Naive thymus-derived CD4-positive, alpha-beta T cell (primary cell): ENCODE data around the gene OR2T10. TPM values are rescaled to one million over a fixed set of nuclear protein-coding genes. Genes with fewer than 3 reads are reported as not detected.

Experiments used
- ATAC-seq: fragments of 150-1000 bp; cut with Tn5 transposase; 2 replicates; pipeline ENCODE4 v1.10.0; 2021; ENCODE audit warnings: mild to moderate bottlenecking, moderate library complexity
- CTCF ChIA-PET: fragments of 350-600 bp; sonication (Branson Sonifier 250); formaldehyde crosslinking; loops from one replicate; lab custom pipeline; 2021; ENCODE audit warnings: antibody characterized with exemption; lab: Charles Lee
- POLR2A ChIA-PET: fragments of 350-600 bp; sonication (Branson Sonifier 250); formaldehyde crosslinking; loops from one replicate; lab custom pipeline; 2021; ENCODE audit warnings: antibody characterized with exemption, inconsistent platforms; lab: Charles Lee
- DNase-seq, 9 donors: peaks; one replicate each; pipeline versions ENCODE4 v3.0.0 to v3.0.0-alpha.2; 2020 to 2022; ENCODE audit warnings: mixed read lengths in 1 of 9
- H3K27ac ChIP-seq: one replicate; pipeline ENCODE4 v1.7.0; 2013; ENCODE audit warnings: mild to moderate bottlenecking, low read depth, low read length, moderate library complexity
- H3K27me3 ChIP-seq, 2 donors: one replicate each; pipeline ENCODE4 v1.7.0; 2013; ENCODE audit warnings: low read length in 2 of 2, mild to moderate bottlenecking in 2 of 2, moderate library complexity in 2 of 2; ENCODE audit not compliant: control insufficient read depth in 2 of 2, insufficient read depth in 2 of 2
- H3K36me3 ChIP-seq, 3 experiments: 1 replicate in 2 of 3; 2 replicates in 1 of 3; pipeline ENCODE4 v1.7.0; 2013; ENCODE audit warnings: low read length in 3 of 3, mild to moderate bottlenecking in 3 of 3, moderate library complexity in 1 of 3; ENCODE audit not compliant: insufficient read depth in 3 of 3, control insufficient read depth in 2 of 3
- H3K4me1 ChIP-seq, 2 donors: one replicate each; pipeline ENCODE4 v1.7.0; 2013; ENCODE audit warnings: low read length in 2 of 2, mild to moderate bottlenecking in 2 of 2, moderate library complexity in 1 of 2; ENCODE audit not compliant: control insufficient read depth in 2 of 2, insufficient read depth in 2 of 2
- H3K4me3 ChIP-seq: 2 replicates; pipeline ENCODE4 v1.7.0; 2013; ENCODE audit warnings: mild to moderate bottlenecking, low read length
- H3K9me3 ChIP-seq, 3 experiments: 1 replicate in 2 of 3; 2 replicates in 1 of 3; pipeline ENCODE4 v1.7.0; 2013; ENCODE audit warnings: low read length in 3 of 3; ENCODE audit not compliant: control insufficient read depth in 2 of 3
- H3K27ac Mint-ChIP-seq, 9 donors: one replicate each; pipeline ENCODE4 v1.8.0; 2020 to 2022; ENCODE audit warnings: mixed read lengths in 9 of 9, mild to moderate bottlenecking in 8 of 9, moderate library complexity in 5 of 9, inconsistent platforms in 2 of 9
- H3K27me3 Mint-ChIP-seq, 5 donors: one replicate each; pipeline ENCODE4 v1.8.0; 2021 to 2022; ENCODE audit warnings: mixed read lengths in 5 of 5, mild to moderate bottlenecking in 1 of 5
- H3K36me3 Mint-ChIP-seq, 5 donors: one replicate each; pipeline ENCODE4 v1.8.0; 2020 to 2022; ENCODE audit warnings: mixed read lengths in 5 of 5, mild to moderate bottlenecking in 3 of 5, inconsistent platforms in 1 of 5
- H3K4me1 Mint-ChIP-seq, 7 donors: one replicate each; pipeline ENCODE4 v1.8.0; 2020 to 2022; ENCODE audit warnings: mixed read lengths in 7 of 7, mild to moderate bottlenecking in 3 of 7, inconsistent platforms in 1 of 7
- H3K4me3 Mint-ChIP-seq, 10 donors: one replicate each; pipeline ENCODE4 v1.8.0; 2020 to 2022; ENCODE audit warnings: mild to moderate bottlenecking in 10 of 10, mixed read lengths in 10 of 10, moderate library complexity in 6 of 10, inconsistent platforms in 2 of 10
- H3K9me3 Mint-ChIP-seq, 11 donors: one replicate each; pipeline ENCODE4 v1.8.0; 2020 to 2022; ENCODE audit warnings: mixed read lengths in 11 of 11, mild to moderate bottlenecking in 4 of 11, inconsistent platforms in 1 of 11, moderate library complexity in 1 of 11
- intact Hi-C, 2 donors: fragments of 100-400 bp; cut with micrococcal nuclease; formaldehyde crosslinking; loops; one replicate each; pipeline ENCODE4 v1.15.1; 2023
- polyA plus RNA-seq, 2 donors: library from polyadenylated mRNA; unstranded; fragments of 300-500 nt; fragmentation: Illumina TruSeq; gene quantifications; one replicate each; pipeline ENCODE4 v1.2.3, GENCODE V29; 2021
- total RNA-seq, 6 experiments: library from RNA in 5 of 6; stranded (reverse) in 5 of 6; gene quantifications; 1 replicate in 5 of 6; 2 replicates in 1 of 6; pipeline ENCODE4 v1.2.3 and lab custom pipeline; 2021 to 2026

OR2T10 gene
- total and polyA plus RNA-seq, 7 experiments from 2014 or later: not detected

- no peak overlapping the region for H3K4me3 Mint-ChIP-seq
- Histone ChIP-seq H3K4me3 (no peak overlapping the region), H3K27ac (no peak overlapping the region), H3K4me1 (no peaks in the 10 kb centered on the region), H3K36me3 (no peaks in the 10 kb centered on the region), H3K27me3 (no peaks in the 10 kb centered on the region), H3K9me3 (no peaks in the 10 kb centered on the region)
- ChIA-PET CTCF (interaction anchor here (0.8 to 2.8 kb wide), 2 partner anchors 12 to 205 kb away, joined by 3 to 8 read pairs; no protein-coding TSS in a partner anchor), POLR2A (no interaction called here)
- ATAC-seq (no peak), DNase-seq (no peak)
- no peaks in the 10 kb centered on the region for H3K27me3 Mint-ChIP-seq
- H3K4me1 Mint-ChIP-seq: peaks cover 1 to 25% (median 9%) of the 10 kb centered on the region in 7 donors
- H3K9me3 Mint-ChIP-seq: peaks cover 0 to 1% (median 0%) of the 10 kb centered on the region in 11 donors
- H3K27ac Mint-ChIP-seq: no peak overlapping the region
- intact Hi-C loops: no loop called here
- no peaks in the 10 kb centered on the region for H3K36me3 Mint-ChIP-seq
Observed at GRCh38 chr1:248610301-248610700, 12.8 kb upstream of the OR2T10 start.

- Mint-ChIP-seq H3K4me3 (no peak overlapping the region), H3K27ac (peak overlapping the region in 1 of 9 donors; percentile 15), H3K4me1 (peaks cover 0 to 8% (median 6%) of the 10 kb centered on the region in 7 donors), H3K36me3 (peaks cover 0 to 4% (median 0%) of the 10 kb centered on the region in 5 donors), H3K27me3 (no peaks in the 10 kb centered on the region), H3K9me3 (peaks cover 0 to 2% (median 0%) of the 10 kb centered on the region in 11 donors)
- intact Hi-C loops: loop anchor here in 1 of 2 donors (10.0 kb wide), 1 partner anchor 75 kb away; no protein-coding TSS in a partner anchor
- no peak for DNase-seq
- POLR2A ChIA-PET: no interaction called here
- no peak overlapping the region for H3K27ac ChIP-seq
- no peaks in the 10 kb centered on the region for H3K36me3 ChIP-seq
- ATAC-seq: no peak
- no peak overlapping the region for H3K4me3 ChIP-seq
- no peaks in the 10 kb centered on the region for H3K27me3 ChIP-seq
- no peaks in the 10 kb centered on the region for H3K4me1 ChIP-seq
- CTCF ChIA-PET: no interaction called here
- H3K9me3 ChIP-seq: no peaks in the 10 kb centered on the region
Observed at GRCh38 chr1:248599396-248599795, 1.9 kb upstream of the OR2T10 start.

DNA sequence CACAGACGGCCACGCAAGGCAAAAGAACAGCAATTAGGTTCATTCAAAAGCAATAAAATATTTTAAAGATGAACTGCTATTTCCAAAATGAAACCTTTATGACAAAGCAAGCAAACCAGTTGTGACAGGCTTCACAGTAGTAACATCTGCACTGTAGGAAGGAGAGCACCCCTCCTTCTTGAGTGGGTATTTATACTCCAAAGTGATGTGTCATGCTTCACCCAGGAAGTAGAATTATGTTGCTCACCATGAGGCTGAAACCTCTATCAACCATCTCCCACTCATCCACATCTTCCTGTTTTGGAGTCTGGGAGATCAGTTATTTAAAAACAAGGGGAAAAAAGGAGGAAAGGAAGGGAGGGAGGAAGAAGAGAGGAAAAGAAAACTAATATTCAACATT lies 885 bp downstream of the OR2T10 start:
- no peaks in the 10 kb centered on the region for H3K9me3 ChIP-seq
- Mint-ChIP-seq H3K27ac (no peak overlapping the region), H3K36me3 (no peaks in the 10 kb centered on the region), H3K4me3 (no peak overlapping the region), H3K9me3 (no peaks in the 10 kb centered on the region), H3K27me3 (no peaks in the 10 kb centered on the region), H3K4me1 (peaks cover 0 to 11% (median 7%) of the 10 kb centered on the region in 7 donors)
- ChIA-PET CTCF (no interaction called here), POLR2A (no interaction called here)
- no peak for ATAC-seq
- intact Hi-C loops: loop anchor here in 1 of 2 donors (10.0 kb wide), 1 partner anchor 72 kb away; no protein-coding TSS in a partner anchor
- no peak for DNase-seq
- no peak overlapping the region for H3K27ac ChIP-seq
- H3K4me3 ChIP-seq: no peak overlapping the region
- H3K4me1 ChIP-seq: no peaks in the 10 kb centered on the region
- H3K36me3 ChIP-seq: no peaks in the 10 kb centered on the region
- H3K27me3 ChIP-seq: no peaks in the 10 kb centered on the region

DNA sequence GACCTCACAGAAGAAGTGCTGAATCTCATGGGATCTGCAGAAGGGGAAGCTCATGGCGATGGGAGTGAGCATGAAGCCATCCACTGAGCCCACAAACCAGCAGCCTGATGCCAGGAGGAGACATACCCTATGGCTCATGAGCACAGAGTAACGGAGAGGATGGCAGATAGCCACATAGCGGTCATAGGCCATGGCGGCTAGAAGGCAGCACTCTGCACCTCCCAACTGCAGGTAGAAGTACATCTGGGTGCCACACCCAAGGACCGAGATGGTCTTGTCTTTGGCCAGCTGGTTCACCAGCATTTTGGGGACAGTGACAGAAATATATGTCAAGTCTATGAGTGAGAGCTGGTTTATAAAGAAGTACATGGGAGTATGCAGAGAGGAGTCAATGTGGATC lies 4.3 kb downstream of the OR2T10 start:
- no peaks in the 10 kb centered on the region for H3K27me3 Mint-ChIP-seq
- Histone ChIP-seq H3K4me3 (no peak overlapping the region), H3K4me1 (no peaks in the 10 kb centered on the region), H3K36me3 (no peaks in the 10 kb centered on the region), H3K27me3 (no peaks in the 10 kb centered on the region), H3K9me3 (no peaks in the 10 kb centered on the region), H3K27ac (no peak overlapping the region)
- no peak overlapping the region for H3K27ac Mint-ChIP-seq
- H3K36me3 Mint-ChIP-seq: peaks cover 0 to 4% (median 0%) of the 10 kb centered on the region in 5 donors
- H3K4me3 Mint-ChIP-seq: no peak overlapping the region
- peaks cover 0 to 9% (median 7%) of the 10 kb centered on the region in 7 donors for H3K4me1 Mint-ChIP-seq
- ChIA-PET POLR2A (no interaction called here), CTCF (no interaction called here)
- no peak for DNase-seq
- intact Hi-C loops: loop anchor here in 1 of 2 donors (10.0 kb wide), 1 partner anchor 68 kb away; no protein-coding TSS in a partner anchor
- no peak for ATAC-seq
- H3K9me3 Mint-ChIP-seq: peaks cover 0 to 6% (median 0%) of the 10 kb centered on the region in 11 donors

DNA sequence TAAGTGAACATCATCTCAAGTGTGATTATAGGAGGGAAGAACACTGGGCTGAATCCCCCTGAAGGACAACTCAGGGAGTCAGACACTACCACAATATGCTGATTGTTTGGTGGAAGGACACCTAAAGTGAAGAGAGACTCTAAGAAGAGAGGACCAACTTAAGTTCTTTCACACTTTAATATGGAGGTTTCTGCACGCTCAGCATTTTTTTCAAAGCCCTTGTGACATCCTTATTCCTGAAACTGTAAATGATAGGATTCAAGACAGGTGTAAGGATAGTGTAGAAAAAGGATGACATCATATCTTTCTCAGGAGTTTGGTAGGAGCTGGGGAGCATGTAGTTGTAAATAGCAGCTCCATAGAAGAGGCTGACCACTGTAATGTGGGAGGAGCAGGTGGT lies 4.8 kb downstream of the OR2T10 start:
- H3K36me3 ChIP-seq: no peaks in the 10 kb centered on the region
- H3K27ac ChIP-seq: no peak overlapping the region
- Mint-ChIP-seq H3K4me1 (peaks cover 0 to 9% (median 7%) of the 10 kb centered on the region in 7 donors), H3K27me3 (no peaks in the 10 kb centered on the region), H3K36me3 (peaks cover 0 to 4% (median 0%) of the 10 kb centered on the region in 5 donors), H3K27ac (no peak overlapping the region), H3K9me3 (peaks cover 0 to 6% (median 0%) of the 10 kb centered on the region in 11 donors), H3K4me3 (no peak overlapping the region)
- H3K4me1 ChIP-seq: no peaks in the 10 kb centered on the region
- intact Hi-C loops: loop anchor here in 1 of 2 donors (10.0 kb wide), 1 partner anchor 68 kb away; no protein-coding TSS in a partner anchor
- no peak for DNase-seq
- no peak for ATAC-seq
- no peaks in the 10 kb centered on the region for H3K27me3 ChIP-seq
- H3K9me3 ChIP-seq: no peaks in the 10 kb centered on the region
- CTCF ChIA-PET: no interaction called here
- H3K4me3 ChIP-seq: no peak overlapping the region
- POLR2A ChIA-PET: no interaction called here

GRCh38 chr1:248590055-248590454 lies 7.4 kb downstream of the OR2T10 start:
- Mint-ChIP-seq H3K27ac (no peak overlapping the region), H3K4me1 (peaks cover 0 to 8% (median 0%) of the 10 kb centered on the region in 7 donors), H3K36me3 (peaks cover 0 to 4% (median 0%) of the 10 kb centered on the region in 5 donors), H3K27me3 (no peaks in the 10 kb centered on the region), H3K4me3 (no peak overlapping the region), H3K9me3 (peaks cover 0 to 6% (median 0%) of the 10 kb centered on the region in 11 donors)
- Histone ChIP-seq H3K4me1 (no peaks in the 10 kb centered on the region), H3K4me3 (no peak overlapping the region), H3K36me3 (no peaks in the 10 kb centered on the region), H3K27ac (no peak overlapping the region), H3K27me3 (no peaks in the 10 kb centered on the region), H3K9me3 (no peaks in the 10 kb centered on the region)
- DNase-seq (no peak), ATAC-seq (no peak)
- ChIA-PET CTCF (no interaction called here), POLR2A (no interaction called here)
- intact Hi-C loops: loop anchor here in 1 of 2 donors (10.0 kb wide), 1 partner anchor 65 kb away; no protein-coding TSS in a partner anchor

DNA sequence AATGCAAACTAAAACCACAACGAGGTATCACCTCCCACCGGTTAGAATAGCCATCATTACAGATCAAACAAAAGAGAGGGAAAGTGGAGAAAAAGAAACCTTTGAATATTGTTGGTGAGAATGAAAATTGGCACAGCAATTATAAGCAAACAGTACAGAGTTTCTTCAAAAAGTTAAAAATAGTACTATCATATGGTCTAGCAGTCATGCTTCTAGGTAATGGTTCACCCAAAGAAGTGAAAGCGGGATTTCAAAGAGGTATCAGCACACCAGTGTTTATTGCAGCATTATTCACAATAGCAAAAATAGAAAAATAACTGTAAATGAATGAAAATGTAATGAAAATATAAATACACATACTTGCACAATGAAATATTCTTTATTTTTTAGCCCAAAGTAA lies 8.2 kb downstream of the OR2T10 start:
- no peaks in the 10 kb centered on the region for H3K27me3 Mint-ChIP-seq
- H3K36me3 ChIP-seq: no peaks in the 10 kb centered on the region
- peaks cover 0 to 16% (median 0%) of the 10 kb centered on the region in 7 donors for H3K4me1 Mint-ChIP-seq

More for the DNA sequence above, 8.2 kb downstream of the OR2T10 start:
- Histone ChIP-seq H3K27me3 (no peaks in the 10 kb centered on the region), H3K9me3 (no peaks in the 10 kb centered on the region), H3K4me1 (no peaks in the 10 kb centered on the region), H3K4me3 (no peak overlapping the region), H3K27ac (no peak overlapping the region)
- DNase-seq: no peak
- ATAC-seq: no peak
- ChIA-PET CTCF (no interaction called here), POLR2A (interaction anchor here (0.7 kb wide), 1 partner anchor 24 kb away, joined by 3 read pairs; no protein-coding TSS in a partner anchor)
- H3K27ac Mint-ChIP-seq: no peak overlapping the region
- H3K4me3 Mint-ChIP-seq: no peak overlapping the region
- H3K36me3 Mint-ChIP-seq: peaks cover 0 to 4% (median 0%) of the 10 kb centered on the region in 5 donors
- intact Hi-C loops: loop anchor here in 1 of 2 donors (10.0 kb wide), 1 partner anchor 185 kb away; the partner anchor contains the start of gene OR2T1
- H3K9me3 Mint-ChIP-seq: peaks cover 0 to 6% (median 0%) of the 10 kb centered on the region in 11 donors
